ENCODE measurements around the gene PDE4B. TPM values are rescaled to one million over a fixed set of nuclear protein-coding genes. Genes with fewer than 3 reads are reported as not detected.
"Not testable (repeated sequence)": the region's sequence is repeated elsewhere in the genome, so short reads cannot be mapped to it uniquely, and the experiment has no call there.

Gene PDE4B
- polyA plus RNA-seq, 12 donors: 16.0 to 35.1 (median 19.6) TPM; not detected in 1

GRCh38 chr1:66415866-66416265, 623.2 kb downstream of the PDE4B start:
- DNase-seq: no peak

GRCh38 chr1:66416295-66416694, 623.6 kb downstream of the PDE4B start:
- no peak for DNase-seq

GRCh38 chr1:66418021-66418420, 625.3 kb downstream of the PDE4B start:
- no peak for DNase-seq

GRCh38 chr1:66420171-66420570, 627.5 kb downstream of the PDE4B start:
- DNase-seq: not testable (repeated sequence)

- DNase-seq: not testable (repeated sequence)
These were observed 628.2 kb downstream of the PDE4B start for GRCh38 chr1:66420906-66421305.

GRCh38 chr1:66422804-66423203, 630.1 kb downstream of the PDE4B start:
- DNase-seq: no peak
